ENCODE data around the gene COA8. TPM values are rescaled to one million over a fixed set of nuclear protein-coding genes. Genes with fewer than 3 reads are reported as not detected.
A peak's percentile ranks its signal among the peaks of the same experiment; 100 is the strongest.
"Not testable (repeated sequence)": the region's sequence is repeated elsewhere in the genome, so short reads cannot be mapped to it uniquely, and the experiment has no call there.

Gene COA8
- total and polyA plus RNA-seq, 11 donors: 30.6 to 109 (median 45.9) TPM

GRCh38 chr14:103522649-103523574 lies 39.8 kb upstream of the COA8 start, which contains the start of gene CKB:
TSS of gene CKB (minus strand) at chr14:103522830. CDS start at chr14:103522493, 337 bp downstream.
- DNase-seq: peak; percentile 61 to 83 (median 79)
- peaks cover 0 to 34% (median 0%) of the 10 kb centered on the region in 9 donors for H3K27me3 ChIP-seq
- H3K9me3 ChIP-seq: no peaks in the 10 kb centered on the region
- peak within 1 kb of the TSS; percentile 38 to 70 (median 62) for H3K4me3 ChIP-seq
- peak within 1 kb of the TSS in 11 of 12 donors; percentile 54 to 96 (median 73) for H3K27ac ChIP-seq
- 3 to 15% (median 4%) methylated on average over 12 to 107 of the region's 107 CpGs for WGBS, 4 donors
- peaks cover 0 to 11% (median 0%) of the 10 kb centered on the region in 9 donors for H3K36me3 ChIP-seq
- intact Hi-C loops (cut with DNase I): no loop called here
- peak; percentile 46 to 75 for TF ChIP-seq POLR2A (IDR thresholded peaks at IDR 0.05)
- no peak for TF ChIP-seq CTCF (IDR thresholded peaks at IDR 0.05)
- ATAC-seq: peak in 3 of 4 donors; percentile 32 to 47 (median 46)
- peaks cover 0 to 83% (median 56%) of the 10 kb centered on the region in 12 donors for H3K4me1 ChIP-seq

- Histone ChIP-seq H3K27ac (peak overlapping the region in 3 of 12 donors; percentile 15 to 96 (median 89)), H3K4me1 (peaks cover 0 to 83% (median 56%) of the 10 kb centered on the region in 12 donors), H3K36me3 (peaks cover 0 to 11% (median 0%) of the 10 kb centered on the region in 9 donors), H3K4me3 (peak overlapping the region in 2 of 12 donors; percentile 59 to 69), H3K9me3 (no peaks in the 10 kb centered on the region), H3K27me3 (peaks cover 0 to 34% (median 0%) of the 10 kb centered on the region in 9 donors)
- TF ChIP-seq CTCF (IDR thresholded peaks at IDR 0.05) (no peak), POLR2A (IDR thresholded peaks at IDR 0.05) (no peak)
- no peak for DNase-seq
- 54 to 59% (median 55%) methylated on average over 10 of the region's 10 CpGs for WGBS, 4 donors
- no peak for ATAC-seq
- intact Hi-C loops (cut with DNase I): no loop called here
These were observed 39.2 kb upstream of the COA8 start for GRCh38 chr14:103523575-103523954.

- Histone ChIP-seq H3K4me1 (peaks cover 0 to 80% (median 52%) of the 10 kb centered on the region in 12 donors), H3K4me3 (no peak overlapping the region), H3K27ac (peak overlapping the region in 3 of 12 donors; percentile 19 to 96 (median 72)), H3K27me3 (peaks cover 0 to 34% (median 0%) of the 10 kb centered on the region in 9 donors), H3K9me3 (no peaks in the 10 kb centered on the region), H3K36me3 (peaks cover 0 to 11% (median 0%) of the 10 kb centered on the region in 9 donors)
- no peak for DNase-seq
- WGBS, 4 donors: 71 to 80% (median 77%) methylated on average over 10 to 12 of the region's 12 CpGs
- no peak for ATAC-seq
- no peak for TF ChIP-seq POLR2A (IDR thresholded peaks at IDR 0.05)
- no peak for TF ChIP-seq CTCF (IDR thresholded peaks at IDR 0.05)
- intact Hi-C loops (cut with DNase I): no loop called here
These were observed 38.5 kb upstream of the COA8 start for GRCh38 chr14:103524002-103524935.

- Histone ChIP-seq H3K27ac (peak overlapping the region in 10 of 12 donors; percentile 10 to 96 (median 46)), H3K27me3 (peaks cover 0 to 34% (median 0%) of the 10 kb centered on the region in 9 donors), H3K4me1 (peaks cover 3 to 80% (median 53%) of the 10 kb centered on the region in 12 donors)
- intact Hi-C loops (cut with DNase I); H3K4me3 ChIP-seq; H3K9me3 ChIP-seq; H3K36me3 ChIP-seq; DNase-seq; ATAC-seq: not testable (repeated sequence)
- WGBS, 4 donors: 48 to 60% (median 55%) methylated on average over 16 to 17 of the region's 17 CpGs
These were observed 37.1 kb upstream of the COA8 start for GRCh38 chr14:103525430-103526246.

Data from heart left ventricle (tissue), 16 donors.